ENCODE results near the gene SYT9. TPM values are rescaled to one million over a fixed set of nuclear protein-coding genes. Genes with fewer than 3 reads are reported as not detected.

The SYT9 gene
- total RNA-seq, 1 donor from 2014 or later: 0.21 TPM

DNA sequence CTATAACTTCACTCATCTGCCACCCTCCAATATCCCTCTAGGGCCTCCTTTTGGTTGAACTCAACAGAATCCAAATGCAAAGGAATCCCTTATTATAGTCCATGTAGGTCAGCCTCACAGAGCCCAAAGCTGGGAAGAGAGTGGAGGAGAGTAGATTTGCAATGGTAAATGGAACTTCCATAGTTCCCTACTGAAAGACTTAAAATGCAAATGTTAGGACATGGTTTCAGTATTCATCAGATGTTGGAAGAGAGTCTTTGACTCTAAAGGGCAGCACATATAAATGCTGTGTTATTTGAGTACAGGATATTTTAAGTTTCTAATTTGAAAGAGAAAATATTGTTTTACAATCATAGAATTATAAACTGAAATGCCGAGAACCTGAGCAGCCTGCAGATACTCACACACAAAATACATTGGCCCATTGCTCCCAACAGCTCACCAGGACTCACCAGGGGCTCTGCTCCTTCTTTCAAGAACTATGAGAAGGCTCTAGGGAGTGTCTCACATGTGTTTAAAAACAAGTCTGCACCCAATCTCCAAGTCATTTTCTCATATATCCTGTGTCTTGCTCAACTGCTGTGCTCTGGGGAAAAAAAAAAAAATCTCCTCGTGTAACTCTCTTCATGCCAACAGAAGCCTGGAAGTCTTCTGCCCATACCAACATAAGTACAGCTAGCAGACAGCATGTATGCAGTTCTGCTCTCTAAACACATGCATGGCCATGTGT lies 39.6 kb downstream of the SYT9 start:
- Mint-ChIP-seq H3K36me3 (ENCODE audit: low read depth, unreplicated experiment) (peaks cover 9% of the 10 kb centered on the region), H3K27ac (ENCODE audit: unreplicated experiment) (no peak overlapping the region), H3K4me3 (ENCODE audit: unreplicated experiment) (no peak overlapping the region), H3K27me3 (ENCODE audit: unreplicated experiment) (no peaks in the 10 kb centered on the region), H3K9me3 (ENCODE audit: unreplicated experiment) (peaks cover 5% of the 10 kb centered on the region), H3K4me1 (ENCODE audit: unreplicated experiment) (no peaks in the 10 kb centered on the region)
- DNase-seq (ENCODE audit: low spot score): no peak
- TF ChIP-seq, protein P1, sequence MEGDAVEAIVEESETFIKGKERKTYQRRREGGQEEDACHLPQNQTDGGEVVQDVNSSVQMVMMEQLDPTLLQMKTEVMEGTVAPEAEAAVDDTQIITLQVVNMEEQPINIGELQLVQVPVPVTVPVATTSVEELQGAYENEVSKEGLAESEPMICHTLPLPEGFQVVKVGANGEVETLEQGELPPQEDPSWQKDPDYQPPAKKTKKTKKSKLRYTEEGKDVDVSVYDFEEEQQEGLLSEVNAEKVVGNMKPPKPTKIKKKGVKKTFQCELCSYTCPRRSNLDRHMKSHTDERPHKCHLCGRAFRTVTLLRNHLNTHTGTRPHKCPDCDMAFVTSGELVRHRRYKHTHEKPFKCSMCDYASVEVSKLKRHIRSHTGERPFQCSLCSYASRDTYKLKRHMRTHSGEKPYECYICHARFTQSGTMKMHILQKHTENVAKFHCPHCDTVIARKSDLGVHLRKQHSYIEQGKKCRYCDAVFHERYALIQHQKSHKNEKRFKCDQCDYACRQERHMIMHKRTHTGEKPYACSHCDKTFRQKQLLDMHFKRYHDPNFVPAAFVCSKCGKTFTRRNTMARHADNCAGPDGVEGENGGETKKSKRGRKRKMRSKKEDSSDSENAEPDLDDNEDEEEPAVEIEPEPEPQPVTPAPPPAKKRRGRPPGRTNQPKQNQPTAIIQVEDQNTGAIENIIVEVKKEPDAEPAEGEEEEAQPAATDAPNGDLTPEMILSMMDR (IDR thresholded peaks at IDR 0.05; ENCODE audit: unreplicated experiment): no peak

DNA sequence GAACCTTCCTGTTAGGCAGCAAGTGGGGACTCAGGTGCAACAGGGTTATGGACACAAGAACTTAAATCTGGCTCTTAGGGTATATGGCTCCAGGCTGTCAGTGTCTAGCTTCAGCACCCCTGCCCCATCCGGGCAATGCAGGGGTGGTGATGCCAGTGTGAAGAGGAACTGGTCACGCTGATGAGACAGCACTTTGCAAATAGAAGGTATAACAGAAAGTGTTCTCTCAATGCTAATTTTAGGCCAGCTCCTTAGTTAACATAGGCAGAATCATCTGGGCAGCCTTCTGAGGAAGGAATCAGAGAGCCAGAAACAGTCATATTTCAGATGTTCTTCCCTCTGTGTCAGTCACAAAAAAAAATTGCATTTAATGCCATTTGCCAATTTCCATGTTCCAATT lies 41.2 kb downstream of the SYT9 start:
- H3K4me1 Mint-ChIP-seq (ENCODE audit: unreplicated experiment): no peaks in the 10 kb centered on the region
- no peaks in the 10 kb centered on the region for H3K27me3 Mint-ChIP-seq (ENCODE audit: unreplicated experiment)
- TF ChIP-seq, protein P1 (IDR thresholded peaks at IDR 0.05; ENCODE audit: unreplicated experiment): no peak
- H3K27ac Mint-ChIP-seq (ENCODE audit: unreplicated experiment): no peak overlapping the region
- H3K36me3 Mint-ChIP-seq (ENCODE audit: low read depth, unreplicated experiment): no peaks in the 10 kb centered on the region
- no peaks in the 10 kb centered on the region for H3K9me3 Mint-ChIP-seq (ENCODE audit: unreplicated experiment)
- H3K4me3 Mint-ChIP-seq (ENCODE audit: unreplicated experiment): no peak overlapping the region
- DNase-seq (ENCODE audit: low spot score): no peak

DNA sequence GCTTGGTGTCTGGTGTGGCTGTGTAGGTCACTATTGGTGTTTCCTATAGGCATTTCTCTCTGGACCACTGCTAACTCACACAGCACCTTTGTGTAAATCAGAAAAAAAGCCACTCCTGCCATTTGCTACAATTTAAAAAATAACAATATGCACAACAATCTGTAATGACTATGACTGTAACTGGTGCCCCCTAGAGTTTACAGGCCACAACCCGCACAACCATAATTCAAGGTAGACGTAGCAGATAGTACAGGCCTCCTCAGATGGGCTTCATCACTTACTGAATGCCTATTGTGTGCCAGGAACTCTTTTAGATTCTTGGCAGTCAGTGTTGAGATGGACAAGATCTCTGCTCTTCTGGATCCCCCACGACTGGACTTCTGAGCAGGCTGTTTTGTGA lies 47.7 kb downstream of the SYT9 start:
- no peaks in the 10 kb centered on the region for H3K4me1 Mint-ChIP-seq (ENCODE audit: unreplicated experiment)
- DNase-seq (ENCODE audit: low spot score): no peak
- peaks cover 2% of the 10 kb centered on the region for H3K27me3 Mint-ChIP-seq (ENCODE audit: unreplicated experiment)
- H3K36me3 Mint-ChIP-seq (ENCODE audit: low read depth, unreplicated experiment): no peaks in the 10 kb centered on the region
- TF ChIP-seq, protein P1 (IDR thresholded peaks at IDR 0.05; ENCODE audit: unreplicated experiment): no peak
- no peak overlapping the region for H3K27ac Mint-ChIP-seq (ENCODE audit: unreplicated experiment)
- no peak overlapping the region for H3K4me3 Mint-ChIP-seq (ENCODE audit: unreplicated experiment)
- H3K9me3 Mint-ChIP-seq (ENCODE audit: unreplicated experiment): no peaks in the 10 kb centered on the region

DNA sequence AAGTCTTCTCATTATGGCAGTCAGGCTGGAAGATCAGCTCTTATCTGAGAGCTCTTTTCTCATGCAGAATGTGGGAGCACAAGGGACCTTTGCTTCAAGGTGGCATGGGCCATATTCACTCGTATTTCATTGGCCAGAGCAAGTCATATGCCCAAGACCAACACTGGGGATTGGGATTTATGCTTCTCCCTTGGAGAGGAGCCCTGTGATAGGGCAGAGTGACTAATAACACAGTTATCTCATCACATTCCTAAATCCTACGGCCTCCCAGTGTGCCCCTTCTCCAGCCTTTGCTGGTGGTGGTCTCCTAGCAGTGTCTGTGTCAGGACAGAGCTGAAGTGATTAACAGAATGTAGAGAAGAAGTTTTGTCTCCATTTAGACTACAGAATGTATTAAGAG lies 48.6 kb downstream of the SYT9 start:
- TF ChIP-seq, protein P1 (IDR thresholded peaks at IDR 0.05; ENCODE audit: unreplicated experiment): no peak
- H3K4me3 Mint-ChIP-seq (ENCODE audit: unreplicated experiment): no peak overlapping the region
- H3K9me3 Mint-ChIP-seq (ENCODE audit: unreplicated experiment): no peaks in the 10 kb centered on the region
- no peaks in the 10 kb centered on the region for H3K36me3 Mint-ChIP-seq (ENCODE audit: low read depth, unreplicated experiment)
- no peak for DNase-seq (ENCODE audit: low spot score)
- H3K4me1 Mint-ChIP-seq (ENCODE audit: unreplicated experiment): no peaks in the 10 kb centered on the region
- H3K27me3 Mint-ChIP-seq (ENCODE audit: unreplicated experiment): peaks cover 2% of the 10 kb centered on the region
- H3K27ac Mint-ChIP-seq (ENCODE audit: unreplicated experiment): no peak overlapping the region

DNA sequence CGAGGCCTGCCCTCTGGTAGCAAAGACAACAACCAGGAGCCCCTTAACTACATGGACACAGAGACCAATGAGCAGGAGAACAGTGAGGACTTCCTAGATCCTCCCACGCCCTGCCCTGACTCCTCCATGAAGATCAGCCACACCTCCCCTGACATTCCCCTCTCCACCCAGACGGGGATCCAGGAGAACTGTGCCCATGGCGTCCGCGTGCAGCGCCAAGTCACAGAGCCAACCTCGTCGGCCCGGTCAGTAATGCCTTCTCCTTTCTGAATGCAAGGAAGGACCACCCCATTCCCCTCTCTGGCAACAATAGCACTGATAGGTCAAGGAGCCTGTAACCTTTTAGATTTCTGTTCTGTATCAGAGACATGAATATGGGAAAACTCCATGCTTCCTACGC lies 51.4 kb downstream of the SYT9 start:
- Mint-ChIP-seq H3K9me3 (ENCODE audit: unreplicated experiment) (no peaks in the 10 kb centered on the region), H3K36me3 (ENCODE audit: low read depth, unreplicated experiment) (no peaks in the 10 kb centered on the region), H3K27ac (ENCODE audit: unreplicated experiment) (no peak overlapping the region), H3K27me3 (ENCODE audit: unreplicated experiment) (peaks cover 2% of the 10 kb centered on the region), H3K4me3 (ENCODE audit: unreplicated experiment) (no peak overlapping the region), H3K4me1 (ENCODE audit: unreplicated experiment) (peaks cover 11% of the 10 kb centered on the region)
- TF ChIP-seq, protein P1 (IDR thresholded peaks at IDR 0.05; ENCODE audit: unreplicated experiment): no peak
- DNase-seq (ENCODE audit: low spot score): no peak
